ENCODE results near the gene TTC39C. TPM values are rescaled to one million over a fixed set of nuclear protein-coding genes. Genes with fewer than 3 reads are reported as not detected.

TTC39C gene
- total RNA-seq, 2 experiments from 2014 or later: 82.6 to 91.8 TPM

DNA sequence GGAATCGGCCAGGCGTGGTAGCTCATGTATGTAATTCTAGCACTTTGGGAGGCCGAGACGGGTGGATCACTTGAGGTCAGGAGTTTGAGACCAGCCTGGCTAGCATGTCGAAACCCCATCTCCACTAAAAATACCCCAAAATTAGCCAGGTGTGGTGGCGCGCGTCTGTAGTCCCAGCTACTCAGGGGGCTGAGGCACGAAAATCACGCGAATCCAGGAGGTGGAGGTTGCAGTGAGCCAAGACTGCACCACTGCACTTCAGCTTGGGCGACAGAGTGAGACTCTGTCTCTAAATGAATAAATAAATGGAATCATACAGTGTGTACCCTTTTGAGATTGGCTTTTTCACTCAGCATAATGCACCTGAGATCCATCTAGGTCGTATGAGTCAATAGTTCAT, 19.4 kb upstream of the TTC39C start:
- Mint-ChIP-seq H3K4me1 (ENCODE audit: low read depth) (peaks cover 72% of the 10 kb centered on the region), H3K4me3 (no peak overlapping the region), H3K27me3 (no peaks in the 10 kb centered on the region), H3K27ac (peak overlapping the region; percentile 95), H3K36me3 (ENCODE audit: low read depth) (no peaks in the 10 kb centered on the region), H3K9me3 (no peaks in the 10 kb centered on the region)
- H3K4me1 ChIP-seq (ENCODE audit: insufficient read depth, low read length): peaks cover 66% of the 10 kb centered on the region
- no peaks in the 10 kb centered on the region for H3K36me3 ChIP-seq (ENCODE audit: insufficient read depth, low read length)
- H3K4me3 ChIP-seq (ENCODE audit: low read length): no peak overlapping the region
- ChIA-PET POLR2A (interaction anchor here (3.3 kb wide), 1 partner anchor 20 kb away, joined by 33 read pairs; the partner anchor contains the start of gene TTC39C), CTCF (no interaction called here)
- H3K27me3 ChIP-seq (ENCODE audit: control insufficient read depth in 1 of 2, insufficient read depth in 2 of 2, low read length in 2 of 2): no peaks in the 10 kb centered on the region
- no peak for DNase-seq
- no peaks in the 10 kb centered on the region for H3K9me3 ChIP-seq (ENCODE audit: control insufficient read depth in 1 of 2, insufficient read depth in 1 of 2, low read length in 2 of 2)
- TF ChIP-seq, protein P1, sequence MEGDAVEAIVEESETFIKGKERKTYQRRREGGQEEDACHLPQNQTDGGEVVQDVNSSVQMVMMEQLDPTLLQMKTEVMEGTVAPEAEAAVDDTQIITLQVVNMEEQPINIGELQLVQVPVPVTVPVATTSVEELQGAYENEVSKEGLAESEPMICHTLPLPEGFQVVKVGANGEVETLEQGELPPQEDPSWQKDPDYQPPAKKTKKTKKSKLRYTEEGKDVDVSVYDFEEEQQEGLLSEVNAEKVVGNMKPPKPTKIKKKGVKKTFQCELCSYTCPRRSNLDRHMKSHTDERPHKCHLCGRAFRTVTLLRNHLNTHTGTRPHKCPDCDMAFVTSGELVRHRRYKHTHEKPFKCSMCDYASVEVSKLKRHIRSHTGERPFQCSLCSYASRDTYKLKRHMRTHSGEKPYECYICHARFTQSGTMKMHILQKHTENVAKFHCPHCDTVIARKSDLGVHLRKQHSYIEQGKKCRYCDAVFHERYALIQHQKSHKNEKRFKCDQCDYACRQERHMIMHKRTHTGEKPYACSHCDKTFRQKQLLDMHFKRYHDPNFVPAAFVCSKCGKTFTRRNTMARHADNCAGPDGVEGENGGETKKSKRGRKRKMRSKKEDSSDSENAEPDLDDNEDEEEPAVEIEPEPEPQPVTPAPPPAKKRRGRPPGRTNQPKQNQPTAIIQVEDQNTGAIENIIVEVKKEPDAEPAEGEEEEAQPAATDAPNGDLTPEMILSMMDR (IDR thresholded peaks at IDR 0.05): no peak
- no peak for ATAC-seq (ENCODE audit: poor library complexity)
- intact Hi-C loops (cut with DNase I, micrococcal nuclease): no loop called here
- H3K27ac ChIP-seq (ENCODE audit: low read depth in 1 of 2, low read length in 2 of 2): peak overlapping the region in 1 of 2 donors; percentile 25

DNA sequence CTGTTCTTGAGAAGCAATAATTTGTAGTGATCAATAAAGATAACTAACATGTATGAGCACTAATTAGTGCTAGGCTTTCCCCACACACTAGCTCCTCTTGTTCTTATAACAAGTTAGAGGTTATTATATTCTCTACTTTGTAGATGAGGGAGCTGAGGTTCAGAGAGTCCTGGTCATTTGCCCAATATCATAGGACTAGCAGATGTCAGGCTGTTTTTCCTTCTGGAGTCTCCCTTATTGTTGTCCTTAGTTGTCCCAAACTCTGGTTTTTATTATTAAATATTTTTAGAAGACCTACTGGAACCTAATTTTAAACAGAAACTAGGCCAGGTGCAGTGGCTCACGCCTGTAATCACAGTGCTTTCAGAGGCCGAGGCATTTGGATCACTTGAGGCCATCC, 16.5 kb upstream of the TTC39C start:
- DNase-seq (no peak), ATAC-seq (ENCODE audit: poor library complexity) (no peak)
- Histone ChIP-seq H3K27ac (ENCODE audit: low read depth in 1 of 2, low read length in 2 of 2) (peak overlapping the region in 1 of 2 donors; percentile 4), H3K9me3 (ENCODE audit: control insufficient read depth in 1 of 2, insufficient read depth in 1 of 2, low read length in 2 of 2) (no peaks in the 10 kb centered on the region), H3K36me3 (ENCODE audit: insufficient read depth, low read length) (no peaks in the 10 kb centered on the region), H3K4me1 (ENCODE audit: insufficient read depth, low read length) (peaks cover 81% of the 10 kb centered on the region), H3K4me3 (ENCODE audit: low read length) (no peak overlapping the region), H3K27me3 (ENCODE audit: control insufficient read depth in 1 of 2, insufficient read depth in 2 of 2, low read length in 2 of 2) (no peaks in the 10 kb centered on the region)
- POLR2A ChIA-PET: interaction anchor here (0.5 to 4.1 kb wide), 3 partner anchors 13 to 53 kb away, joined by 3 to 13 read pairs (median 11); partner anchors contain the start of gene TTC39C
- intact Hi-C loops (cut with DNase I, micrococcal nuclease): no loop called here
- TF ChIP-seq, protein P1 (IDR thresholded peaks at IDR 0.05): no peak
- peak overlapping the region; percentile 77 for H3K27ac Mint-ChIP-seq
- H3K4me3 Mint-ChIP-seq: no peak overlapping the region
- peaks cover 72% of the 10 kb centered on the region for H3K4me1 Mint-ChIP-seq (ENCODE audit: low read depth)
- H3K9me3 Mint-ChIP-seq: no peaks in the 10 kb centered on the region
- H3K36me3 Mint-ChIP-seq (ENCODE audit: low read depth): no peaks in the 10 kb centered on the region
- CTCF ChIA-PET: interaction anchor here (1.1 to 2.0 kb wide), 3 partner anchors 13 to 500 kb away, joined by 3 to 4 read pairs (median 3); no protein-coding TSS in a partner anchor
- no peaks in the 10 kb centered on the region for H3K27me3 Mint-ChIP-seq

DNA sequence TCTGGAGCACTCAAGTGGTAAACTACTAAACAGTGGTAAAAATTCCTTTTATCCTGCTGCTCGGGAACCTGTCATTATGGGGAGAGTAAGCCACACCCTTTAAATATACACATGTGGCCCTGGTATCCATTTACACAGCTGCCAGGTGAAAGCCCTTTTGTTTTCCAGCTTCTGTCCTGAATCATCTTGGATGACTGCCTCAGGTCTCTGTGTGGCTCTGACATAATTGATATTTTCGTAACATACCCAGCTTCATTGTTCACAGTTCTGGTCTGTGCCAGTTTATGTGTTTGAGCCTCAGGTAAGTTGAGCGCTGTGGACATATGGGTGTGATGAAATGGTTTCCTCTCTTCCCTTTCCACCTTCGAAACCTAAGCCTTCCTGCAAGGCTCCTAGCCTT, 15.7 kb upstream of the TTC39C start:
- peaks cover 89% of the 10 kb centered on the region for H3K4me1 ChIP-seq (ENCODE audit: insufficient read depth, low read length)
- TF ChIP-seq, protein P1 (IDR thresholded peaks at IDR 0.05): no peak
- H3K27me3 Mint-ChIP-seq: no peaks in the 10 kb centered on the region
- intact Hi-C loops (cut with DNase I, micrococcal nuclease): no loop called here
- peak overlapping the region; percentile 7 to 39 for H3K27ac ChIP-seq (ENCODE audit: low read depth in 1 of 2, low read length in 2 of 2)
- H3K4me3 Mint-ChIP-seq: no peak overlapping the region
- H3K9me3 Mint-ChIP-seq: no peaks in the 10 kb centered on the region
- no peaks in the 10 kb centered on the region for H3K36me3 ChIP-seq (ENCODE audit: insufficient read depth, low read length)
- H3K4me1 Mint-ChIP-seq (ENCODE audit: low read depth): peaks cover 72% of the 10 kb centered on the region
- no peaks in the 10 kb centered on the region for H3K27me3 ChIP-seq (ENCODE audit: control insufficient read depth in 1 of 2, insufficient read depth in 2 of 2, low read length in 2 of 2)
- POLR2A ChIA-PET: interaction anchor here (0.5 to 4.1 kb wide), 5 partner anchors 13 to 80 kb away, joined by 3 to 13 read pairs (median 3); partner anchors contain the start of gene TTC39C
- CTCF ChIA-PET: interaction anchor here (0.6 to 2.0 kb wide), 3 partner anchors 12 to 500 kb away, joined by 3 to 4 read pairs (median 3); no protein-coding TSS in a partner anchor
- H3K27ac Mint-ChIP-seq: peak overlapping the region; percentile 77
- no peak for DNase-seq
- H3K36me3 Mint-ChIP-seq (ENCODE audit: low read depth): no peaks in the 10 kb centered on the region
- no peaks in the 10 kb centered on the region for H3K9me3 ChIP-seq (ENCODE audit: control insufficient read depth in 1 of 2, insufficient read depth in 1 of 2, low read length in 2 of 2)
- no peak for ATAC-seq (ENCODE audit: poor library complexity)
- no peak overlapping the region for H3K4me3 ChIP-seq (ENCODE audit: low read length)
